ENCODE data around the gene CNTNAP2.

The CNTNAP2 gene

DNA sequence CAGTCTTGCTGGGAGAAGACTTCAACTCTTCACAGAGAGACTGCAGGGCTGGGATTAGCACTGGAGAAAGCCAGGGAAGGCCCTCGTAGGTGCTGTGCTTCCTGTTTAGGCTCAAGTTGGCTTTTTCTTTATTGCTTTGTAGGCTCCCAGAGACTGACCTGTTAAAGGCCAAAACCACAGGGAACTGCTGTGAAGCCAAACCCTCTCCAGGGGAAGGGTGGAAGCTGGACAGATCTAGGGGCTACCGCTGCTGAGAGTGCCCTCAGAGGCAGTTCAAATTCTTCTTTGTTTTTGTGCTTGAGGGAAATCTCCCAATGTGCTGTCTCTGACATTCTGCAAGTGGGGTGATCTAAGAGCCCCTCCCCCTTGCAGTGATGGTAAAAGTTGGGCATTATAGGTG is 198.4 kb downstream of the CNTNAP2 start:
- DNase-seq, result no peak

DNA sequence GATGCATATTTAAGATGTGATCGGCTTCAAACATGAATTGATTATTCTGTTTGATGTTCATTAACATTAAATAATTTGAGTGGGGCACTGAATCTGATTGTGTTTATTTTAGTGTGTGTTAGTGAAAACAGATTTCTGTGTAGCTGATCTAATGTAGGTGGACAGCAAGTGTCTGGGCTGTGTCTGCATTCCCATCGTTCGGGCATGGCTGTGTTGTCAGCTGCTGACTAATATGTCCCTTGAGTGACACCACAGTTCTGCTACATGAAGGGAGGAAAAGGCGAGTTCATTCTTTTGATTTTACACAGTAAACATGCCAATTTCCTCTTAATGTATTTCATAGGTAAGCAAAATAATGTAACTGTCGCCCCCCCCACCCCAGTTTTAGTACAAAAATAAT is 203.0 kb downstream of the CNTNAP2 start:
- no peak for DNase-seq

DNA sequence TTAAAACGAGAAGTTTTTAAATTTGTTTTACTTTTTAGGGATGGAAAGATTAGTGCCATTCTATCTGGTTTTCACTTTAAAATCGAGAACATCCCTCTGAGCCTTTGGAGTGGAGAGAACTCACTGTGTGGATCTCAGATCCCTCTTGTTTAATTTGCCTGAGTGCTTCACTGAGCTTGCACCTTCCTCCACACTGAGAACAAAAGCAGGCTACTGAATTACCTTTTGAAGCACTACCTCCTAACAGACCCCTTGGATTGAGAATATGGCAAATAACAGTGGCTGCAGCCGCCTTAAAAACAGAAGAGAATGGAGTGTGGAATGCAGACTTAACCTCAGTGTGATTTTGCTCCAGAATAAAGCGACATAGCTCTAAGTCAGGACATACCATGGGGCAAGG is 204.7 kb downstream of the CNTNAP2 start:
- no peak for DNase-seq

DNA sequence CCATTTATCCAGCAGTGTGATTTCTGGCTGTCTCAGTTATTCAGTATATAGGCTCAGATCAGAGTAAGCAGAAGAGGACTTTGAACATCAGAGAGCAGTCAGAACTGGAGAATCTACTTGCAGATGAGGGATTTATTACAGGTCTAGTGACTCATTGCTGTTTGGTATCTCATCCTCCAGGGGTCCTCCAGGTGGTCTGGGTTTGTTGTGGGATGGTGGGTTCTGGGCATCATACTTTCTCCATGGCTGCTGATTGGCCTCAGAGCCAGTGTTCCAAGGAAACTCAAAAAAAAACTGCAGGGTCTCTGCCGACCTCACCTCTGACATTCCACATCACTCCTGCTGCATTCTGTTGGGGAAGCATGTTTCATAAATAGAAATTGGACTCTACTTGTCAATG is 214.8 kb downstream of the CNTNAP2 start:
- DNase-seq, result no peak

DNA sequence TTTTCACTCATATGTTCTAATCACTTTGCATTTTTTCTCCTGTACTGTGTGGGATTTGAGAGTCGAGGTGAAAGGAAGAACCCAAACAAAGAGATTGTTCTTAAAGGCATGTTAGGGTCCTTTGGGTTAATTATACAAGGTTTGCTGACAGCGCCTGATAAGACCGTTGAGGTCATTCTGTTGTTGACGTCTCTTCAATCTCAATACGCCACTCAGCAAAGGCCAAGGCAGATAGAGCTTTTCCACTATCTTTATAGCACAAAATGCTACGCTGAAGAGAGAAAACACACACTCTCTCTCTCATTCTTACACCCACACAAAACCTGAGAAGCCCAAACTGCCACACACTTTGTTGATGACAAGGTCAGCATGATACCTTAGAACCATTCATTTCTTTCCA is 228.7 kb downstream of the CNTNAP2 start:
- DNase-seq, result no peak

DNA sequence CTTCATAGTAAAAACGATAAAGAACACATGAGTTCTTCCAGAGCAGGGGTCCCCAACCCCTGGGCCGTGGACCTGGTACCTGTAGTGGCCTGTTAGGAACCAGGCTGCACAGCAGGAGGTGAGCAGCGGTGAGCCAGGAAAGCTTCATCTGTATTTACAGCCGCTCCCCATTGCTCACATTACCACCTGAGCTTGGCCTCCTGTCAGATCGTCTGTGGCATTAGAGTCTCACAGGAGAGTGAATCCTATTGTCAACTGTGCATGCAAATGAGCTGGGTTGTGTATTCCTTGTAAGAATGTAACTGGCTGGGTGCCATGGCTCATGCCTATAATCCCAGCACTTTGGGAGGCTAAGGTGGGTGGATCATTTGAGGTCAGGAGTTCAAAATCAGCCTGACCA is 229.5 kb downstream of the CNTNAP2 start:
- no peak for DNase-seq

DNA sequence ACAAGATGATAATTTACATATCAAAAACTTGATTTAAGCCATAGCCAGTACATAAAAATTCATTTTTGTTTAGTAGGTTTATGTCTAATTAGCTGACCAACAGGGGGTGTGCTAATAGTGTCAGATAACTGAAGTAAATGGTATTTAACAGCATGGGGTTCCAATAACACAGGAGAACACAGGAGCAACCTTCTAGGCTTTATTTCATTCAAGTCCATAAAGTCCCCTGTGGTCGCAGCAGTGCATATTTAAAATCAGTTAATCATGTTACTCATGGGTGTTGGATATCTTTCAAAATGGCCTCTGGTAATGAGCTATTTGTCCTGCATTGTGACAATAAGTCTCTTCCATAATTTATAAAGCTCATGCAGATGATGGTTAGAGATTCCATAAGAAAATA is 238.6 kb downstream of the CNTNAP2 start:
- DNase-seq, result no peak

DNA sequence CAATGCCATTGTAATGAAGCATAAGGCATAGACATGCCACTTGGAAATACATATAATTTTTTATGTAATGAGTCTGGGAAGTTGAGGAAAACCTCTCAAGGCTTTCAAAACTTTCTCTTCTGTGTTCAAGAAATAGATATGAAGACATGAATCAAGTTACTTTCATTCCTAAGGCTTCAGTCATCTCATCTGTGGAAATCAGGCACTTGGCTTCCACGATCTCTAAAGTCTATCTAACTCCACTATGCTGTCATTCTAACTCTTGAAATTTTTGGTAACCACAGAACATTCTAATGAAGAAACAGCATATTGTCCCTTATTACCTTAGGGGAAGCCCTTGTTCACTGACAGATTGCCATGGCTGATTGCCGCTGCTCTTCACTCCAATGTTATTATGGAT is 242.6 kb downstream of the CNTNAP2 start:
- DNase-seq, result no peak

DNA sequence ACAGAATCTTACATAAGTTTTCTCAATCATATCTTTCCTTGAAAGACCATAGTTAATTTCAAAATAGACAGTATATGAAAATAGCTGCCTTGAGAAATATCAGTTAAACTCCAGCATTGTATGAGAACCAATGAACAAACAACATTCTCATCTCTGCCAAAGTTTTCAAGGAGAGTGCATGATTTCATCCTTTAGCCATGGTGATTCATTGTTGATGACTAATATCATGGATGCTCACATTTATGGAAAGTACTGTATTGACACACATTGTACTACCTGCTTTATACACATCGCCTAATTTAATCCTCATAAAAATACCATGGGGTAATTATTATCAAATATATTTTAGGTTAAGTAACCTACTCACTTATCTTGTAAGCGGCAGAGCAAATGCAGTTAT is 250.3 kb downstream of the CNTNAP2 start:
- no peak for DNase-seq

DNA sequence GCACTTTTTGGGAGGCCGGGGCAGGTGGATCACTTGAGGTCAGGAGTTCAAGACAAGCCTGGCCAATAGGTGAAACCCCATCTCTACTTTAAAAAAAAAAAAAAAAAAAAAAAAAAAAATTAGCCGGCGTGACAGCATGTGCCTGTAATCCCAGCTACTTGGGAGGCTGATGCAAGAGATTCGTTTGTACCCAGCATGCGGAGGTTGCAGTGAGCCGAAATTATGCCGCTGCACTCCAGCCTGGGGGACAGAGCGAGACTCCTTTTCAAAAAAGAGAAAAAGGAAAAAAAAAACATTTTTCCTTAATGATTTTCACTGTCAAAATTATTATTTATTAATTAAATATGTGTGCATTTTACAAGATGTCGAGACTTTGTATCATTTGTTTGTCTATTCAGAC is 253.6 kb downstream of the CNTNAP2 start:
- no peak for DNase-seq

DNA sequence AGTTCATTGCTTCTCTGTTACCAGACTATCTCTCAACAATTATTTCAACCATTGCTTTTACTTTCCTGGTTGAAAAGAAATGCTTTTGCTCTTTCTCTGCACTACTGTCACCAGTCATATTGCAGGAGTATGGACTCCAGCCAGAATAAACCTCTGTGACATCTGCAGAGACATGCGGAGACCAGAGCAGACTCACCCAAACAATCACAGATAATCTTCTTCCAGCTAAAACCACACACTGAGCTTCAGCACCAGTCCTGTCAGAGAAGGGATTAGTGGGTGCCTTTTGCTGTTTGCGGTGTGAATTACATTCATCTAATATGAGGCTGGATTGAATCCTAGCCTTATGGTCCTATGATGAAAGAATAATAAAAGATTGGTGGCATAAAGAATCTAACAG is 258.6 kb downstream of the CNTNAP2 start:
- no peak for DNase-seq

DNA sequence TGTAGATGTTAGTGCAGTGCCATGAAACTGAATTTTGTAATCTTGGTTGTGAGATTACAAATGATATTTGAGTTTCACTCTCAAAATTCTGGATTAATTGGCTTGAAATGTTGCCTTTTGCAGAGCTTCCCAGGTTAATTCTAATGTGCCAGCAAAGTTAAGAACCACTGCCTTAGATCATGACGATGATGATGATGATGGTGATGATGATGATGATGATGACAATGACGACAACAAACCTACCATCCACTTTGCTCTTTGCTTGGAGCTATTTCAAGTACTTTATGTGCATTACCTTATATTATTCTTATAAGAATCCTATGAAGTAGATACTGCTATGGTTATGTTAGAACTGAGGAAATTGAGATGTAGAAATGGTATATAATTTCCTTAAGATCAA is 261.6 kb downstream of the CNTNAP2 start:
- no peak for DNase-seq

DNA sequence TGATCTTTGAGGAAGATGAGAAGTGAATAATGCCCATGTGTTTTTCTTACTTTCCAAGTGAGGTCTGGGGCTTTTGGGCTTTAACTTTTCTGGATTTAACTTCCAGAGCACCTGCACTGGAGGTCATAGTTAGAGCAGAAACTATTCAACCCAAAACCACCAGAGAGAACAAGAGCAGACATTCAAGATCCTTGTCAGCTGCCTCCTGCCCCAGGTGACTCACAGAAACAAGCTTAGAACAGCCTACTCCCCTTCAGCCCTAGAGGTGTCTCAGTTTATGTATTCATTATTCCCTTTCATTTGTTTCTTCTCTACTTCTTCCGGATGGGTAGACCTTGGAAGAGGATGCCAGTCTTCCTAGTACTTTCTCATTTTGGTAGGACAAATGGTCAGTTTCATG is 270.5 kb downstream of the CNTNAP2 start:
- no peak for DNase-seq

DNA sequence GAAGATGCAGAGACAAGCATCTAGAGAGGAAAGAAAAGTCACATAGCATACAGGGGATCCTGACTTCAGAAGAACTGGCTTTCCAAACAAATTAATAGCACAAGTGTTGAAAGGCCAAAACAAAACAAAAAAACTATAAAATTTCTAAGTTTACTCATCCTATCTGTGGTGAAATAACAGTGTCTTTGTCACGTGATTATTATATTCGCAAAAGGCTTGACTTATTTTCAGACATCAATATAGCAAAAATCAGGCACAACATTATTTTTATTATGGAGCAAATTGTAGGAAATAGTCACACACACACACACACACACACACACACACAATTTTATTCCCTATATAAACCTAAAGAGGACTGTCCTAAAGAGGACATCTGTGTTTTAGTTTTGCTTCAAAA is 272.3 kb downstream of the CNTNAP2 start:
- no peak for DNase-seq

DNA sequence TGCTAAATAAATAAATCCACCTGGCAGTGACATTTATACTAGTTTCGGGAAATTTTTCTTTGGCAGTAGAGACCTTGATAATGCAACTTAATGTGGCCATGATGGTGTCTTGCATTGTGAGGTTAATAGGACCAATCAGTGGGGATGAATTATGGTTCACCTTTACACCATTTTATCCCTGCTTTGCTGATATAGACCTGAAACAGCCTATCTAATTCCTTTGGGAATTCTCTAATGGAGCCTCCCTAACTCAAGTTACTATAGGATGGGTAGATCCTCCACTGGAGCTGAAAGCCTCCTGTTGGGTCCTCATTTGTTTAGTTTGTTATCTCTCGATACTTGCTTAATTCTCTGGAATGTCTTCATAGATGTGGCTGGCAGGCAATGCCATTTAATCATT is 276.7 kb downstream of the CNTNAP2 start:
- DNase-seq, result no peak

DNA sequence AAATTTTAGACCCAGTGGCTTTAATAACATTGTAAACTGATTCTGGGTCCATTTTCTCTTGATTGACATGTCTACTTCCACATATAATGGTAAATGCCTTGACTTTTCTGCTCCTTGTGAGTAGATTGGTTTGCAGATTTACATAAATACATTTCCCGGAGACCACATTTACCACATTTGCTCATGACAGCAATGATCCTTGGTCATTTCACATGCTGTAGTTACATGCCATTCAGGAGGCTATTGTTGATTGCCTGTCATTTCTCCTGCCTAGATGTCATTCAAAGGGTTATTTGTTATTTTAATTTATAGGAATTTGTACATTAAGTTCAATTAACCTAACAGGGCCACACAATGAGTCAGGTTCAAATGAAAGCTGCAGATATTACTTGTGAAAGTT is 280.5 kb downstream of the CNTNAP2 start:
- DNase-seq, result no peak

DNA sequence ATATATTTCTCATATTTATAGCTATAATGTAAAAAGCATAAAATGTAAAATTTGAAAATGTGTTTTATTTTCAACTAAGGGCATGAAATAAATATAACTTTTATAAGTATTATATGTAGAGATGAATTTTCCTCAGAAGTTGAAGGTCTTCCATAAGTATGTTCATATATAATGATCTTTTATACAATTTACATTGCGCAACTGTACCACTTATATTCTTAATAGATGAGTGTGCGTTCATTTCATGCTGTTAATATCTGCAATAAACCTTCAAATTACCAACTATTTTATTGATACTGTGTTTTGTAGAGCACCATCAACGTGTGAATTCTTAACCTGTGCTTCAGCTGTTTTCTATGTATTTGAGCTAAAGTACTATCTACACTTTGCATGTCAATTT is 285.3 kb downstream of the CNTNAP2 start:
- no peak for DNase-seq

DNA sequence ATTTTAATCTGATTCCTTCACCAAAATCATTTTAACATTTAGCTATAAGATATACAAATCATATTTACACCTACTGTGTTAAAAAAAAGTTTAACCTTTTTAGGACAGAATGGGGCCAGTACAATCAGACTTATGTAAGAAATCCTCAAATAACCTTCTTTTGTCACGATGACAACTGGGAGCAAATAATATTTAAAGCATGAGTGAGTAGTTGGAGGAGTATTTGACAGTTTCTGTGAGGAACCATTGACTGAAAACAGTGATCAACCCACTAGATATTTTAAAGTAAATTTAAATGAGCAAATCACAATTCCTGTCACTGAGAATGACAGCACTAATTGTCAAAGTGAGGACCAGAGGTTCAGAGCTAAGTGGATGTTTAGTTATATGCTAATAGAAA is 289.1 kb downstream of the CNTNAP2 start:
- DNase-seq, result no peak

DNA sequence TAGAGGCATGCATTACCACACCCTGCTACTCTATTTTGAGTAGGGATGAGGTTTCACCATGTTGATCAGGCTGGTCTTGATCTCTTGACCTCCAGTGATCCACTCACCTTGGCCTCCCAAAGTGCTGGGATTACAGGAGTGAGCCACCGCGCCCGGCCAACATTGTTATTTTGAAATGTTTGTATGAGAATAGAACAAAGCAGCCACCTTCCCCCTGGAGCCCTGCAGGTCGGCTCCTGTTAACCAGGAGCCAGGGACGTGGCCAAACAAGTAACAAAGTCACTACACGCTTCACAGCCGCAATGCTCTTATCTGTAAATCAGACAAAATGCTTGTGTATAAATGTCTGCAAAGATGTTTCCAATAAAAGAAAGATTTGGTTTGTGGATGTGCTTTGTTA is 295.4 kb downstream of the CNTNAP2 start:
- DNase-seq, result no peak

DNA sequence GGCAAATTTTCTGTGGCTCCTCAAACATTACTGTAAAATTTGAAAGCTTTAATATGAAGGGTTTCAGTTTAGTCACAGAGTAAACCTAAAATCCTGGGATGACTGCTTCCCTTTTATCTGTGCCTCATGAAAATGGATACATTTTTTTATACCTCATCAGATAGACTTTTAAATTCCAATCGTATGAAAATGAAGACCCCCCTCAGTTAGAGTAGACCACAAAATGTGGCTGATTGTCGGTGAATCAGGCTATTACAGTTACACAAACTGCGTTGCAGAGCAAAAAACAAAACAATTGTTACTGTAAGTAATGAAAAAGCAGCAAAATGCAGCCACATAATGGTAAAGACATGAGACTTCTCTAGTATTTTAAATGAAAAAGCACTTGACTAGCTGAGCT is 296.2 kb downstream of the CNTNAP2 start:
- no peak for DNase-seq

DNA sequence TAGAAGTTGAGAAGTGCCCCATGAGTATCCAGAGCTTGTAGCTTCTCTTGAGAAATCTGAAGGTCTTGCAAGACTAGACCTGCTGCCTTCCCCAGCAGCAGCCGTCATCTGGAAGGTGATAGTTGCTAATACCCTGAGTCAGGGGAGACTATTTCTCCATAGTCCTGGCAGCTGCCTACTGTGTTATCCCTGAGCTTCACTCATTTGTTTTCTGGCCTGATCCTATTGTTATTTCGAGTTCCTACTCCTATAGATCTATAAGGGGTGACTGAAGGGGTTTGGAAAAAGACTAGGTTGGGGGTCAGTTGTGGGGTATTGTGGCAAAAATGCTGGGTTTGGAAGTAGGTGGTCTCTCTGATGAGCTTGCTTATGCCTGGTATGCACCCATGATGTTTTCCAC is 297.8 kb downstream of the CNTNAP2 start:
- DNase-seq, result no peak

DNA sequence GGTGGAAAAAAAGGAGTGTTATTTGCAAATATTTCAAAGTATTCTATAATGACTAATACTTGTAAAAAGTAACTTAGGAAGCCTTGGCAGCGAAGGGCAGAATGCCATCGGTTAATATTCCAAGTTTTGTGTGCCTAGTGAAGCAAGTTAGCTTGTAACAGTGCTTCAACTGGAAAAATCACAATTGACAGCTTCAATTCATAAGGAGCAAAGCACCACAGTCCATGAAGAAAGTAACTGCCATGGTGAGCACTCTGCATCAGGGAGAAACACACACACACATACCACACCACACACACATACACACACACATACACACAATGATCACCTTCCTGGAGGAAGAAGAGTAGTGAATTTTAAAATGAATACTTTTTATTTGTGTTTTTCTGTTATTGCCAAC is 298.3 kb downstream of the CNTNAP2 start:
- DNase-seq, result no peak

DNA sequence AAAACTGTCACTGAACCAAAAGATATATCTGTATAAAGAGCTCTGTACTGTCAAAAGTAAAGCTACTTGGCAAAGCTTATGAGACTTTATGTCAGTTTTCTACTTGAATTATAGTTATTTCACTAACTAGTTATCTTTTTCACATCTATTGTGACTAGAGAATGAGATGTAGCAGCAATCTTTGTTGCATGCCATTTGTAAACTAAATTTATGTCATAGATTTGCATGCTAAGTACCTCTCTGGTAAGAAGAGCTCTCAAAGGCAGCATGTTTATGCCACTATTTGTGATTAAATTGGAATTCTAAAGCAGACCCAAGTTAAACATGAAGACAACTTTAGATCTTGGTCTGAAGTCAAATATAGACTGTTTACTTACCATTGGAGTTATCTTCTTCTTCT is 300.6 kb downstream of the CNTNAP2 start:
- DNase-seq, result no peak

DNA sequence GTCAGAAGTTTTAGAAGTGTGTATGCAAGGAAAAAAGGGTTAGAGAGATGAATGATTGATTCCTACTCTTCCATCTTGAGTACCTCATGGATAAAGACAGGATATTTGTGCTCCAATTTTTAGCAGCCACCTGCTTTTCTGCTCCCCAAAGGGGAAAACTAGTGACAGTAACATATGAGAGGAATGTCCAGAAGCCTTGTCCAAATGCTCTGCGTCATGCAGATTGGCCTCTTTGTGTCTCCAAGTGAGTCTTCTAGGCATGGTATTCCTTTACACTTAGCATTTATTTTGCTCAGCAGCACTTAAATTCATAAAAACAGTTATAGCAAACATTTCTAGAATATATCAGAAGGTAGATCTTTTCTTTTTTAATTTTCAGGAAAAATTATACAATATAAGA is 306.8 kb downstream of the CNTNAP2 start:
- DNase-seq, result no peak

DNA sequence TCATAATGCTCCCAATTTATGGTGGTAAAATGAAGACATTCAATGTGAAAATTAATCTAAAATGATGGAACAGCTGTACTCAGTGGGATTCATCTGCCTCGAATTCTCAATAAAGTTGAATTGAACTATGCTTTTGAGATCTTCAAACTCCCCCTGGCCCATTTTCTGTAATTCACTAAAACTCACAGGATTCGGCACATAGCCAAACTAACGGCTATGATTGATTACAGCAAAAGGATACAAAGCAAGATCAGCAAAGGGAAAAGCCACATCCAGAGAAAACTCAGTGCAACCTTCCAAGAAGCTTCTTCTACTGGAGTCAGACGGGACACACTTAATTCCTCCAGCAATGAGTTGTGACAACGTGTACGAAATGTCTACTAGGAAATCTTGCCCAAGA is 307.5 kb downstream of the CNTNAP2 start:
- no peak for DNase-seq

DNA sequence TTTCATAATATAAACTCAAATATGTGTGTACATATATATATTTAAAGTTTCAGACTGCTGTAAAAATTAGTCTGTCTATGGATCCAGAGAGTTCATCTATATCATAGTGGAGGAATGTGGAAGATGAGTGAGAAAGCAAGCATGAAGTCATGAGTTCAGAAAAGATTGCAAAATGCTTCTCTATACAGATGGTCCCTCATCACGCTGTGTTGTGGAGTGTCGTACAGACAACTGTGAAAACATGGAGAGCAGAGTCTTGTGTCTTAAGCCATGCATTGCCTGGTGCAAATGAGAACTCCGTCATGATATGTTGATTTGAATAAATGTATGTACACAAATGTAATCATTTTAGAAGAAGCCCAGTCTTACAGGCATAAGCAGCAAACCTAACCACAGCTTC is 316.9 kb downstream of the CNTNAP2 start:
- no peak for DNase-seq

Data from hippocampal formation (tissue), 2 donors.